ENCODE data around the gene PEDS1. TPM values are rescaled to one million over a fixed set of nuclear protein-coding genes. Genes with fewer than 3 reads are reported as not detected.

Gene PEDS1
- total and polyA plus RNA-seq, 2 of the 8 experiments (the other 6 are each of a cell fraction or from before 2014, with no cell fraction given): 28.9 to 75.9 TPM

GRCh38 chr20:50196248-50196647, 42.7 kb upstream of the PEDS1 start:
- H3K9ac ChIP-seq (replicated peaks in 1 of 4; ENCODE audit: extremely low read depth in 1 of 4, low read depth in 3 of 4, low read length in 3 of 4): no peak overlapping the region
- peaks cover 4% of the 10 kb centered on the region for H3K79me1 ChIP-seq (ENCODE audit: low read depth, low read length)
- ChIA-PET CTCF (ENCODE audit: partially characterized antibody) (interaction anchor here (1.2 to 1.4 kb wide), 2 partner anchors 49 to 152 kb away, joined by 3 to 5 read pairs; no protein-coding TSS in a partner anchor), POLR2A (ENCODE audit: partially characterized antibody) (interaction anchor here (1.1 to 1.2 kb wide), 2 partner anchors 26 to 98 kb away, joined by 3 to 4 read pairs; no protein-coding TSS in a partner anchor)
- peaks cover 2 to 4% of the 10 kb centered on the region in 2 experiments; a peak in 2 of 4 replicates for H3K9me3 ChIP-seq (ENCODE audit: insufficient read depth in 2 of 2, low read depth in 1 of 2, low read length in 1 of 2)
- H3K4me1 ChIP-seq (replicated peaks in 1 of 4; ENCODE audit: control insufficient read depth in 3 of 4, insufficient read depth in 4 of 4, low read length in 3 of 4): peaks cover 4 to 29% (median 21%) of the 10 kb centered on the region in 4 experiments
- no peak overlapping the region for H2BK120ac ChIP-seq (replicated peaks; ENCODE audit: low read depth, low read length)
- FAIRE-seq: no peak
- H2AFZ ChIP-seq (ENCODE audit: low read length): no peak overlapping the region
- no peak overlapping the region for H4K8ac ChIP-seq (ENCODE audit: extremely low read depth, insufficient read depth, low read length)
- TF ChIP-seq KDM1A (IDR thresholded peaks at IDR 0.05; ENCODE audit: borderline replicate concordance, low read length) (no peak), CHD1 (IDR thresholded peaks at IDR 0.05; ENCODE audit: low read depth, low read length) (no peak), RAD21 (IDR thresholded peaks at IDR 0.05 in 1 of 2, conservative IDR thresholded peaks at IDR 0.05 in 1 of 2; ENCODE audit: low read depth in 2 of 2, low read length in 2 of 2) (no peak)
- H3K14ac ChIP-seq (ENCODE audit: insufficient read length): no peak overlapping the region
- peaks cover 5% of the 10 kb centered on the region; the same call in 1 of the 2 replicates for H3K23me2 ChIP-seq (ENCODE audit: low read depth, low read length)
- H3K27ac ChIP-seq (ENCODE audit: low read depth, low read length): no peak overlapping the region
- H4K91ac ChIP-seq (replicated peaks; ENCODE audit: insufficient read length, low read length): no peak overlapping the region
- H2BK12ac ChIP-seq (ENCODE audit: low read depth, low read length): no peak overlapping the region
- no peak overlapping the region for H2AK5ac ChIP-seq (ENCODE audit: low read depth, low read length)
- H4K20me1 ChIP-seq (replicated peaks in 1 of 2; ENCODE audit: control insufficient read depth in 1 of 2, insufficient read depth in 2 of 2, low read length in 2 of 2): peaks cover 2 to 4% of the 10 kb centered on the region in 2 experiments
- no peak overlapping the region for H3K4ac ChIP-seq (replicated peaks; ENCODE audit: insufficient read length, low read depth, low read length)
- WGBS, 2 experiments (ENCODE audit: extremely low coverage in 1 of 2, insufficient coverage in 1 of 2, insufficient read length in 1 of 2, insufficient replicate concordance in 2 of 2, low coverage in 1 of 2, low lambda C conversion rate in 2 of 2, missing lambda C conversion rate in 1 of 2): 93% methylated on average over 3 of the region's 4 CpGs; no CpG with 5 or more reads in 1 of the 2 experiments
- peaks cover 0 to 20% of the 10 kb centered on the region in 2 experiments; a peak in 2 of 4 replicates for H3K79me2 ChIP-seq (ENCODE audit: control insufficient read depth in 1 of 2, insufficient read depth in 2 of 2, low read length in 2 of 2)
- no peak overlapping the region for H3K56ac ChIP-seq (replicated peaks; ENCODE audit: insufficient read length, low read depth, low read length)
- no peak overlapping the region for H2BK15ac ChIP-seq (ENCODE audit: low read length)
- no peak overlapping the region for H2BK5ac ChIP-seq (ENCODE audit: low read depth, low read length)
- no peak for DNase-seq (ENCODE audit: low read depth in 1 of 2, low spot score in 2 of 2)
- no peak overlapping the region for H3K18ac ChIP-seq (ENCODE audit: extremely low read depth, low read length)
- H3K4me3 ChIP-seq (ENCODE audit: extremely low read depth in 1 of 4, insufficient read depth in 2 of 4, low read depth in 3 of 4, low read length in 4 of 4): no peak overlapping the region
- H3K4me2 ChIP-seq (ENCODE audit: insufficient read depth in 1 of 2, low read depth in 2 of 2, low read length in 2 of 2): no peak overlapping the region
- no peak overlapping the region for H2BK20ac ChIP-seq (ENCODE audit: low read length)
- H4K5ac ChIP-seq (ENCODE audit: insufficient read length, low read depth, low read length): no peak overlapping the region
- H3K23ac ChIP-seq (ENCODE audit: insufficient read length): no peak overlapping the region
- no peaks in the 10 kb centered on the region for H3K27me3 ChIP-seq (replicated peaks in 1 of 4; ENCODE audit: control insufficient read depth in 3 of 4, extremely low read depth in 1 of 4, insufficient read depth in 3 of 4, low read length in 3 of 4)
- no peaks in the 10 kb centered on the region; a peak in 1 of 8 replicates for H3K36me3 ChIP-seq (ENCODE audit: control insufficient read depth in 2 of 4, insufficient read depth in 4 of 4, low read length in 3 of 4)
